K562 (cell line): ENCODE measurements around the gene YPEL4. TPM values are rescaled to one million over a fixed set of nuclear protein-coding genes. Genes with fewer than 3 reads are reported as not detected.
A peak's percentile ranks its signal among the peaks of the same experiment; 100 is the strongest.

ENCODE experiments used
- CCNT2 ChIP-seq: IDR thresholded peaks from 2 replicates; pipeline ENCODE4 v1.6.1; 2011; ENCODE audit warnings: borderline replicate concordance, low read depth, mild to moderate bottlenecking, moderate library complexity, mixed read lengths, low read length; ENCODE audit not compliant: insufficient read length; ENCODE audit errors: extremely low read depth
- EGR1 ChIP-seq: fragments of 450-650 bp; conservative IDR thresholded peaks from 2 replicates; pipeline ENCODE4 v1.6.1; 2017; ENCODE audit warnings: mild to moderate bottlenecking
- FIP1L1 ChIP-seq: fragments of 200-400 bp; formaldehyde crosslinking; IDR thresholded peaks from 2 replicates; pipeline ENCODE4 v1.6.1; 2018; ENCODE audit warnings: mild to moderate bottlenecking, low read depth, low read length; ENCODE audit not compliant: poor library complexity, severe bottlenecking
- GTF2F1 ChIP-seq: IDR thresholded peaks from 2 replicates; pipeline ENCODE4 v1.6.1; 2011; ENCODE audit warnings: low read depth, low read length, improper control_type of control experiment
- HMBOX1 ChIP-seq: sonication (generic); IDR thresholded peaks from 2 replicates; pipeline ENCODE4 v1.6.1; 2016
- MITF ChIP-seq: IDR thresholded peaks from 2 replicates; pipeline ENCODE4 v1.6.1; 2014; ENCODE audit warnings: antibody characterized with exemption
- MTA1 ChIP-seq: fragments of 450-650 bp; IDR thresholded peaks from 2 replicates; pipeline ENCODE4 v1.6.1; 2017; ENCODE audit warnings: borderline replicate concordance
- MTA3 ChIP-seq: fragments of 450-650 bp; formaldehyde crosslinking; IDR thresholded peaks from 2 replicates; pipeline ENCODE4 v1.6.1; 2017; ENCODE audit warnings: mild to moderate bottlenecking, borderline replicate concordance
- PML ChIP-seq: IDR thresholded peaks from 2 replicates; pipeline ENCODE4 v1.6.1; 2012; ENCODE audit warnings: low read length, inconsistent platforms
- RCOR1 ChIP-seq, 2 experiments: IDR thresholded peaks; 2 replicates each; pipeline ENCODE4 v1.6.1; 2012; ENCODE audit warnings: low read depth in 2 of 2, low read length in 2 of 2, borderline replicate concordance in 1 of 2, improper control_type of control experiment in 1 of 2
- RERE ChIP-seq: sonication (generic); formaldehyde crosslinking; IDR thresholded peaks from 2 replicates; pipeline ENCODE4 v1.8.0; 2023; ENCODE audit warnings: missing genetic modification reagents, mild to moderate bottlenecking, borderline replicate concordance
- ZNF644 ChIP-seq: fragments of 200-800 bp; sonication (Bioruptor generic); IDR thresholded peaks from 2 replicates; pipeline ENCODE4 v1.6.1; 2016; ENCODE audit warnings: low read depth, missing genetic modification characterization, missing compliant biosample characterization
- ZNF740 ChIP-seq, 3 experiments: fragments of 200-800 bp in 1 of 3; sonication (Bioruptor generic) in 1 of 3; sonication (generic) in 1 of 3; formaldehyde crosslinking in 1 of 3; IDR thresholded peaks; 2 replicates each; pipeline versions ENCODE4 v1.6.1 to v1.8.0; 2016 to 2022; ENCODE audit warnings: mild to moderate bottlenecking in 2 of 3, missing compliant biosample characterization in 2 of 3, missing genetic modification characterization in 2 of 3, missing genetic modification reagents in 1 of 3
- polyA plus RNA-seq, 8 experiments: library from polyadenylated mRNA; depleted of rRNA in 4 of 8; stranded (reverse) in 5 of 8; unstranded in 3 of 8; fragments of >200 nt; fragmentation: Nextera tagmentation in 2 of 8; fragmentation: Illumina TruSeq in 1 of 8; extraction: Ambion mirVana in 2 of 8; extraction: Trizol in 1 of 8; gene quantifications; 2 replicates each; pipeline versions ENCODE4 v1.2.1 to v1.2.3, GENCODE V29; 2011 to 2014; ENCODE audit warnings: inconsistent platforms in 1 of 8, missing spikeins in 1 of 8
- total RNA-seq, 7 experiments: library from RNA; depleted of rRNA in 6 of 7; stranded (reverse); fragments of >200 nt in 6 of 7; fragmentation: Illumina TruSeq in 2 of 7; extraction: Trizol in 2 of 7; gene quantifications; 2 replicates each; pipeline versions ENCODE4 v1.2.1 to v1.2.3, GENCODE V29; 2011 to 2021; ENCODE audit warnings: low replicate concordance in 1 of 7

YPEL4 gene
- total and polyA plus RNA-seq, 9 of the 15 experiments (the other 6 are each of a cell fraction or from before 2014, with no cell fraction given): 0.07 to 1.4 (median 0.40) TPM; not detected in 2

DNA sequence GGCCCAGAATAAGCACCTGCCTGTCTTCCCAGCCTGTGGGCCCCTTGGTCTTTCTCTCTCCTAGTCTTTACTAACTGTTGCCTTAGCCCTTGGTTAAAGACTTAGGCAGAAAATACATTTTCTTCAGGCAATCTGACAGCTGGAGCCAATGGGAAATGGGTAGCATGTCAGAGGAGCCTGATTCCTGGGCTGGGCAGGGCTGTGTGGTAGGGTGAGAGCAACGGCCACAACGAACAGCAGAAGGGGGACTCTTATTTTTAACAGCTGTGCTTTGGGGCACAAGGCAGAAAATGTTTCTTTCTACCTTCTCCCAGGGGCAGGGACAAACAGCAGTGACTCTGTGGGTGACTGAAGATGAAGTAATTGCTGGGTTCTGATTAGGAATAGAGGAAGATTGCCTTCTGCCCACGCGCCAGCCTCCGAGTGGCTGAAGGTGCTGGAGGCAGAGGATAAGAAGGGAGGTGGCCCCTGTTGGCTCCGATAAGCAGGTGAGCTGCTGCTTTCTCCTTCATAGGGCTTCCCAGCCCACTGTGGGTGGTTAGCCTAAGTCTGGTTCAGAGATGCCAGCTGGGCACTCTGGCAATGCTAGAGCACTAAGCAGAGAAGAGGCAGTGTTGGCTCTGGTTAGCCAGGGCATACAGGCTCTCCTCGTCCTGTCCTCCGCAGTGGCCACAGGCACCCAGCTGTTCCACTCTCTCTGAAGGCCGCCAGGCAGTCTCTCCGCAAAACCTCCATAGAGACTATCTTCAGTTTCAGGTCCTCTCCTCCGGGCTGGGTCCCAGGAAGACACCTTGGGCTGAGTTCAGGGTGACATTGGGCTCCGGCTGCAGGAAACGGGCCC lies 1.5 kb downstream of the YPEL4 start (continued):
- TF ChIP-seq MITF (peak; percentile 81; the same call in 1 of the 2 replicates), GTF2F1 (no peak), RERE (CRISPR knock-in tag) (0 out of 2 replicates have a peak, but pooled peaks have one; percentile 58), CCNT2 (peak; percentile 88), ZNF740 (CRISPR knock-in tag; IDR thresholded peaks at IDR 0.05) (peak; percentile 56; the same call in 1 of the 2 replicates), ZNF740 (tag; IDR thresholded peaks at IDR 0.05) (no peak), MTA3 (peak; percentile 78), MTA1 (peak; percentile 49; the same call in 1 of the 2 replicates), FIP1L1 (no peak), RCOR1 (IDR thresholded peaks at IDR 0.05; ENCODE audit: borderline replicate concordance in 1 of 2, low read depth in 2 of 2, low read length in 2 of 2) (peak; percentile 96 to 99), PML (peak; percentile 97), EGR1 (peak; percentile 98), ZNF644 (tag) (peak; percentile 38; the same call in 1 of the 2 replicates), HMBOX1 (peak; percentile 54; the same call in 1 of the 2 replicates)
